ENCODE data around the gene CTRB1.
"Not testable (repeated sequence)": the region's sequence is repeated elsewhere in the genome, so short reads cannot be mapped to it uniquely, and the experiment has no call there.

Gene CTRB1

GRCh38 chr16:75237398-75238131 lies 18.8 kb downstream of the CTRB1 start:
- H3K9me3 ChIP-seq (ENCODE audit: control insufficient read depth, insufficient read depth, low read length): no peaks in the 10 kb centered on the region
- H3K4me1 ChIP-seq (ENCODE audit: insufficient read depth, low read length): peaks cover 8% of the 10 kb centered on the region; the same call in 1 of the 2 replicates
- H3K36me3 ChIP-seq (ENCODE audit: insufficient read depth, low read length): peaks cover 16% of the 10 kb centered on the region
- no peak overlapping the region for H3K9ac ChIP-seq (ENCODE audit: low read depth, low read length)

GRCh38 chr16:75238132-75238852 lies 19.5 kb downstream of the CTRB1 start:
- no peak overlapping the region for H3K9ac ChIP-seq (ENCODE audit: low read depth, low read length)
- H3K9me3 ChIP-seq (ENCODE audit: control insufficient read depth, insufficient read depth, low read length): no peaks in the 10 kb centered on the region
- peaks cover 15% of the 10 kb centered on the region for H3K36me3 ChIP-seq (ENCODE audit: insufficient read depth, low read length)
- peaks cover 8% of the 10 kb centered on the region; the same call in 1 of the 2 replicates for H3K4me1 ChIP-seq (ENCODE audit: insufficient read depth, low read length)

GRCh38 chr16:75238853-75239541 lies 20.2 kb downstream of the CTRB1 start:
- H3K4me1 ChIP-seq (ENCODE audit: insufficient read depth, low read length): peaks cover 14% of the 10 kb centered on the region; the same call in 1 of the 2 replicates
- no peaks in the 10 kb centered on the region for H3K9me3 ChIP-seq (ENCODE audit: control insufficient read depth, insufficient read depth, low read length)
- no peak overlapping the region for H3K9ac ChIP-seq (ENCODE audit: low read depth, low read length)
- peaks cover 14% of the 10 kb centered on the region for H3K36me3 ChIP-seq (ENCODE audit: insufficient read depth, low read length)

DNA sequence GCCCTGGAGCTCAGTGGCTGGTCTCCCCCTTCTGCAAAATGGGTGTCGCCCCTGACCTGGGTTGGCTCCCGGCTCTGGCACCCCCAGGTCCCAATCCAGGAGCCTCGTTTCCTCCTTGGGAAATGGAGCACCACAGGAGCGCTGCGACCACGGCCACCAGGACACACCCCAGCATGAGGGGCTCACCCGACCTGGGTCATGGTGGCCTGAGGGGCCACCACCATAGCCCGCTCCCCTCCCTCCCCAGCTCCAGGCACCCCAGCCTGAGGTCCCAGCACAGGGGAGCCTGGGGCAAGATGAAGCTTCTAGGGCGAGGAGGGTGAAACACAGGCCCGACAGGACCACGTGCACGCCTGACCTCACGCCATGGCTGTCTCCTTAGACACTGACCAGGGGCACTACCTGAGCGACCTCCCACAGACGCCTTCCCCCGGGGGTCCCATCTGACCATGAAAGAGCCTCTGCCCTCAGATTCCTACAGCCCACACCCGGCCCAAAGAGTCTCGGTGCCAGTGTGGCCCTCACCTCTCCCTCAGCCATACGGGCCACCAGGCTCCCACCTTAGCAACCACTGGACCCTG lies 20.8 kb downstream of the CTRB1 start:
- H3K9me3 ChIP-seq (ENCODE audit: control insufficient read depth, insufficient read depth, low read length): no peaks in the 10 kb centered on the region
- peaks cover 20% of the 10 kb centered on the region; the same call in 1 of the 2 replicates for H3K4me1 ChIP-seq (ENCODE audit: insufficient read depth, low read length)
- H3K9ac ChIP-seq (ENCODE audit: low read depth, low read length): no peak overlapping the region
- H3K36me3 ChIP-seq (ENCODE audit: insufficient read depth, low read length): peaks cover 12% of the 10 kb centered on the region

DNA sequence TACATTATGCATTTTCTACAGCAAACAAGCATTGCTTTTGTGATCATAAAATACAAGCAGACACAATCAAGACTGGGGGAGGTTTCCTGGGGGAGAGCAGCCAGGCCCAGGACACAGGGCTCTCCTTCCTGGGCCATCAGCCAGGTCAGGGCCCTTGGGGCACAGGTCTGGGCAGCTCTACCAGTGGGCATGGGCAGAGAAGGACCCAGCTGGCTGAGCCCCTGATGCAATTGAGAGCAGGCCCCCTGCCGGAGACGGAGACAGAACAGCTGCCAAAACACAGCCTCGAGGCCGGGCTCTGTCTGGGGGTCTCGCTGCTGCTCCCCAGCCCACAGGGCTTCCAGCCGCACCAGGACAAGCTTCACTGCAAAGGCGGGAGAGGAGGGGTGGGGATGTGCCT lies 21.8 kb downstream of the CTRB1 start:
- peaks cover 27% of the 10 kb centered on the region; the same call in 1 of the 2 replicates for H3K4me1 ChIP-seq (ENCODE audit: insufficient read depth, low read length)
- H3K9ac ChIP-seq (ENCODE audit: low read depth, low read length); H3K9me3 ChIP-seq (ENCODE audit: control insufficient read depth, insufficient read depth, low read length): not testable (repeated sequence)
- H3K36me3 ChIP-seq (ENCODE audit: insufficient read depth, low read length): peaks cover 11% of the 10 kb centered on the region

DNA sequence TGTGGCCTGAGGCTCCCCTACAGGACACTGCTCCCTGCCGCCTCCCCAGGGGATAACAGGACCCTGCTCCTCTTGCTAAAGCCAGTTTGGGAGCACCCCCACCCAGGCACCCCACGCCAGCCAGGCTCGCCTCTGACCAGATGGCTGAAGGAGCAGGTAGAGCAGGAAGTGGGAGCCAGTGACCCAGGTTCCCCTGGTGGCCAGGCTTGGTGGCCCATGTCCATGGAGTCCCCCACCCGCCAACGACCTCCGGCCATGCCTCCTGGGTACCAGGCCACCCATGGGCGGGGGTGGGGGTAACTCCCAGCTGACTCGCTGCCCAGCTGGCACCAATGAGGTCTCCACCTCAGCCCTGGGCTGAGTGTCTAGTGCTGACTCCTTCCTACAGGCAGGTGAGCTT lies 22.6 kb downstream of the CTRB1 start:
- Histone ChIP-seq H3K4me1 (ENCODE audit: insufficient read depth, low read length) (peaks cover 34% of the 10 kb centered on the region; the same call in 1 of the 2 replicates), H3K9ac (ENCODE audit: low read depth, low read length) (no peak overlapping the region), H3K9me3 (ENCODE audit: control insufficient read depth, insufficient read depth, low read length) (no peaks in the 10 kb centered on the region), H3K36me3 (ENCODE audit: insufficient read depth, low read length) (peaks cover 11% of the 10 kb centered on the region)

DNA sequence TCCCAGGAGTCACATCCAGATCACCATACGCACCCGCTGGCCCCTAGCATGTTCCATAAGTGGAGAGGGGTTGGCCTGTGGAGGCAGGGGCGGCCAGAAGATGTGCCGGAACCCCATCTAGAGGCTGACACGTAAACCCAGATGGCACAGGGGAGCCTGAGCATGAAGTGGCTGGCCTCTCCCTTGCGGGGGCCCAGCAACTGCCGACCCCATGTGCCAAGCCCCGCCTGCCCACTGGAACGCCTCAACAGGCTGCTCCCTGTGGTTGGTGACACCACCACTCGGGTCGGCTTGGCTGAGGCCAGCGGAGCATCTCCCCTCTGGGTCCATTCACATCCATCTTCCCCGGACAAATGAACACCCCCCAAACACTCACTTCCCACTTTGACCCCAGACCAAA lies 23.2 kb downstream of the CTRB1 start:
- H3K9ac ChIP-seq (ENCODE audit: low read depth, low read length): no peak overlapping the region
- H3K36me3 ChIP-seq (ENCODE audit: insufficient read depth, low read length): peaks cover 11% of the 10 kb centered on the region
- H3K4me1 ChIP-seq (ENCODE audit: insufficient read depth, low read length): peaks cover 39% of the 10 kb centered on the region; the same call in 1 of the 2 replicates
- H3K9me3 ChIP-seq (ENCODE audit: control insufficient read depth, insufficient read depth, low read length): no peaks in the 10 kb centered on the region

GRCh38 chr16:75242436-75243078 lies 23.8 kb downstream of the CTRB1 start:
- peaks cover 45% of the 10 kb centered on the region; the same call in 1 of the 2 replicates for H3K4me1 ChIP-seq (ENCODE audit: insufficient read depth, low read length)
- H3K36me3 ChIP-seq (ENCODE audit: insufficient read depth, low read length): peaks cover 11% of the 10 kb centered on the region
- H3K9ac ChIP-seq (ENCODE audit: low read depth, low read length); H3K9me3 ChIP-seq (ENCODE audit: control insufficient read depth, insufficient read depth, low read length): not testable (repeated sequence)

- Histone ChIP-seq H3K9me3 (ENCODE audit: control insufficient read depth, insufficient read depth, low read length) (no peaks in the 10 kb centered on the region), H3K4me1 (ENCODE audit: insufficient read depth, low read length) (peaks cover 56% of the 10 kb centered on the region; the same call in 1 of the 2 replicates), H3K9ac (ENCODE audit: low read depth, low read length) (no peak overlapping the region), H3K36me3 (ENCODE audit: insufficient read depth, low read length) (peaks cover 11% of the 10 kb centered on the region)
Measured at GRCh38 chr16:75243667-75244224, 25.0 kb downstream of the CTRB1 start.

- no peak overlapping the region; the same call in 1 of the 2 replicates for H3K9ac ChIP-seq (ENCODE audit: low read depth, low read length)
- H3K4me1 ChIP-seq (ENCODE audit: insufficient read depth, low read length): peaks cover 62% of the 10 kb centered on the region; the same call in 1 of the 2 replicates
Measured at GRCh38 chr16:75244225-75244809, 25.5 kb downstream of the CTRB1 start.

DNA sequence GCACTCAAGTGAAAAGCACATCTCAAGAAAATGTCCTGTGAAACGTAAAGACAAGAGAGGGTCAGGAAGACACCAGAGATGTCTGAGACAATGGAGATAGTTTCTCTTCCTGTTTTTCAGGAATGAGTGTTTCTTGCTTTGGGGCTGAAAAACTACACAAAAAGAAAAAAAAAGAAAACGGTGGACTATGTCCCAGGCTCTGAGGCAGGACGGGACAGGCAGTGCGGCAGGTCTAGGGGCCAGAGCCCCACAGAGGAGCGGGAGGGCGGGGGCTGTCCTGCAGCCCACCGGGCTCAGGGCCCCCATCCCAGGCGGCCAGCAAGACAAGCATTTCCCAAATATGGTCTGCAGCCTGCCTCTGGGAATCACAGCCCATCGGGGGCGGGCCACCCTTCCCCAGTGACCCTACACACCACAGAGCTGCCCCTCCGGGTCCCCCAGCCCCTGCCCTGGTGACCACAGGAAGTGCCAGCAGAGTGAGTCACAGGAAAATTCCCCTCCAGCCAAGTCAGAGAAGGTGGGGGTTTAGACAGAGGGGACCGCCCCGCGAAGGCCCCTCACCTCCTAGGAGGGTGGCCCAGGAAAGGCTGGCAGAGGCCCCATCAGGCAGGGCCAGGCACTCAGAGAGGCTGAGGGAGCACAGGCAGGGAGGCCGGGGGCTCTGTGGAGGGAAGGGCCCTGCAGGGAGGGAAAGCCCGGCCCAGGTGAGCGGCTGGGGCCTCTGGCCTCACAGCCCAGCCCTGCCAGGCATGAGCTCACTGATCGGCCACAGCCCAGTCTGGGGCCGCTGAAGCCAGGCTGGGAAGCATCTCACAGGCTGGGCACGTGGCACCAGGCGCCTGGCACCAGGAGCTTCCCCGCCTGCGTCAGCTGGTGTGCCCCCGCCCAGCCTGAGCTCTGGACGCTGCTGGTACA lies 26.3 kb downstream of the CTRB1 start:
- H3K36me3 ChIP-seq (ENCODE audit: insufficient read depth, low read length): peaks cover 11% of the 10 kb centered on the region
- peaks cover 65% of the 10 kb centered on the region; the same call in 1 of the 2 replicates for H3K4me1 ChIP-seq (ENCODE audit: insufficient read depth, low read length)
- H3K9ac ChIP-seq (ENCODE audit: low read depth, low read length): peak overlapping the region; percentile 28
- H3K9me3 ChIP-seq (ENCODE audit: control insufficient read depth, insufficient read depth, low read length): no peaks in the 10 kb centered on the region

More at GRCh38 chr16:75244225-75244809, 25.5 kb downstream of the CTRB1 start:
- Histone ChIP-seq H3K36me3 (ENCODE audit: insufficient read depth, low read length) (peaks cover 11% of the 10 kb centered on the region), H3K9me3 (ENCODE audit: control insufficient read depth, insufficient read depth, low read length) (no peaks in the 10 kb centered on the region)

DNA sequence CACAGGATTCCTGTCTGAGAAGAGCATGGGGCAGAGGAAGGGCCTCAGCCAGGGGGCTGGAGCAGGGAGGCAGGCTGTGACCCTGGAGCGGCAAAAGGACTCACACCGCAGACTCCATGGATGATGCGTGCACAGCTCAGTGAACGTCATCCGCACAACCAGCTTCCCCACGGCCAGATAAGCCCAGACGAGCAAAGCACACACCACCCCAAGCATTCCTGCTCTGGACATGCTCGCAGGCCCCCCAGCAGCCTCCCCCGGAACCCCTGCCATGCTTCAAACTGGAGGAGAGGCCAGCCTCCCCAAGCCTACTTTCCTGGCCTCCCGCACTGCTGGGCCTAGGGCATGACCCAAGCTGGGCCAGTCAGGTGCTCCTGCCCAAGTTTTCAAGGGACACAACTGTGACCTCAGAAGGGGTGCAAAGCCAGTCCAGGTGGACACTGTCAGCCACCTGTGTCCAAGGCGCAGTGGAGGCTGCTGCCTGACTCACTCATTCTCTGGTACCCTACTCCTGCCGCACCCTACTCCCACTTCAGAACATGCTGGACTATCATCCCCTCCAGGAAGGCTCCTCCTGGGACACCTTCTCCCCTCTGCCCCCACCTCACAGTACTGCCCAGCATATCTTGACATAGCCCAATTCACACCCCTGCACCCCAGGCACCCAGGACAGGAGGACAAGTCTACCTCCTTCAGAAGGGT lies 27.9 kb downstream of the CTRB1 start:
- Histone ChIP-seq H3K4me1 (ENCODE audit: insufficient read depth, low read length) (peaks cover 60% of the 10 kb centered on the region; the same call in 1 of the 2 replicates), H3K36me3 (ENCODE audit: insufficient read depth, low read length) (peaks cover 6% of the 10 kb centered on the region), H3K9ac (ENCODE audit: low read depth, low read length) (no peak overlapping the region), H3K9me3 (ENCODE audit: control insufficient read depth, insufficient read depth, low read length) (no peaks in the 10 kb centered on the region)
